Activated CD8-positive, alpha-beta T cell treated with anti-CD3 and anti-CD28 coated beads, Interleukin-2, amount 10 ng/mL, durations not matched to agents 7 days and 5 days (primary cell): ENCODE data around the gene MX2. TPM values are rescaled to one million over a fixed set of nuclear protein-coding genes. Genes with fewer than 3 reads are reported as not detected.
"Not testable (repeated sequence)": the region's sequence is repeated elsewhere in the genome, so short reads cannot be mapped to it uniquely, and the experiment has no call there.

Source experiments
- ATAC-seq: fragments of 150-1000 bp; cut with Tn5 transposase; one replicate; pipeline ENCODE4 v1.10.0; 2021; ENCODE audit warnings: moderate library complexity
- CTCF ChIA-PET: fragments of 350-600 bp; sonication (Branson Sonifier 250); formaldehyde crosslinking; loops from one replicate; lab custom pipeline; 2021; ENCODE audit warnings: antibody characterized with exemption; lab: Charles Lee
- POLR2A ChIA-PET: fragments of 350-600 bp; sonication (Branson Sonifier 250); formaldehyde crosslinking; loops from one replicate; lab custom pipeline; 2021; ENCODE audit warnings: antibody characterized with exemption; lab: Charles Lee
- DNase-seq: peaks from one replicate; pipeline ENCODE4 v3.0.0-alpha.2; 2020
- H3K27ac Mint-ChIP-seq: one replicate; pipeline ENCODE4 v1.8.0; 2021; ENCODE audit warnings: mild to moderate bottlenecking, mixed read lengths
- H3K27me3 Mint-ChIP-seq: one replicate; pipeline ENCODE4 v1.8.0; 2021; ENCODE audit warnings: low read depth, mixed read lengths
- H3K36me3 Mint-ChIP-seq: one replicate; pipeline ENCODE4 v1.8.0; 2021; ENCODE audit warnings: low read depth, mixed read lengths
- H3K4me1 Mint-ChIP-seq: one replicate; pipeline ENCODE4 v1.8.0; 2021; ENCODE audit warnings: low read depth, mixed read lengths
- H3K4me3 Mint-ChIP-seq: one replicate; pipeline ENCODE4 v1.8.0; 2021; ENCODE audit warnings: mild to moderate bottlenecking, mixed read lengths
- H3K9me3 Mint-ChIP-seq: one replicate; pipeline ENCODE4 v1.8.0; 2022; ENCODE audit warnings: mixed read lengths; ENCODE audit not compliant: insufficient read depth
- total RNA-seq, 2 experiments: library from RNA; stranded (reverse); gene quantifications; one replicate each; pipeline ENCODE4 v1.2.3, GENCODE V29; 2021

Gene MX2
- total RNA-seq, 2 experiments from 2014 or later = 56.0 to 58.6 TPM

DNA sequence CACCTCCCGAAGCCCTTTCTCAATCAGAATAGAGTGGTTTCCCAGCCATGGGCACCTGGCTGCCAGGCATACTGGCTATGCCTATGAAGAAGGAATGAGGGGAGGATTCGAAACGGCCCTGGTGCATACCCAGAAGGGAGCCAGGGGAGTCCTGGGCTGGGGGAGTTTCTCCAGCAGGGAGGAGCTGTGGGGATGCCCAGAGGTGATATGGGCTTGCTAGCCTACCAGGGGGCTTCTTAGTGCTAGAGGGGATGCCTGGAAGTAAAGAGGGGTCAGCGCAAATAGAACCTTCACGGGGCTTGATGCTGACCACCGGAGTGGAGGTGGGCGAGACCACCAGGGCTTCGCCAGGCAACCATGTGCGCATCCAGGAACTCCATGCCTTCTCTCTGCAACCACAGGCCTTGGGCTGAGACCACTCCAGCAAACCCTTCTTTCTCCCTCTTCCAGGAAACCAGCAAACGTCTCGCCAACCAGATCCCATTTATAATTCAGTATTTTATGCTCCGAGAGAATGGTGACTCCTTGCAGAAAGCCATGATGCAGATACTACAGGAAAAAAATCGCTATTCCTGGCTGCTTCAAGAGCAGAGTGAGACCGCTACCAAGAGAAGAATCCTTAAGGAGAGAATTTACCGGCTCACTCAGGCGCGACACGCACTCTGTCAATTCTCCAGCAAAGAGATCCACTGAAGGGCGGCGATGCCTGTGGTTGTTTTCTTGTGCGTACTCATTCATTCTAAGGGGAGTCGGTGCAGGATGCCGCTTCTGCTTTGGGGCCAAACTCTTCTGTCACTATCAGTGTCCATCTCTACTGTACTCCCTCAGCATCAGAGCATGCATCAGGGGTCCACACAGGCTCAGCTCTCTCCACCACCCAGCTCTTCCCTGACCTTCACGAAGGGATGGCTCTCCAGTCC lies 46.0 kb downstream of the MX2 start:
- H3K27ac Mint-ChIP-seq = no peak overlapping the region
- ATAC-seq (no peak), DNase-seq (no peak)
- H3K27me3 Mint-ChIP-seq = peaks cover 2% of the 10 kb centered on the region
- H3K4me3 Mint-ChIP-seq = no peak overlapping the region
- ChIA-PET CTCF (no interaction called here), POLR2A (no interaction called here)
- peaks cover 8% of the 10 kb centered on the region for H3K4me1 Mint-ChIP-seq
- H3K36me3 Mint-ChIP-seq = peaks cover 82% of the 10 kb centered on the region
- no peaks in the 10 kb centered on the region for H3K9me3 Mint-ChIP-seq

DNA sequence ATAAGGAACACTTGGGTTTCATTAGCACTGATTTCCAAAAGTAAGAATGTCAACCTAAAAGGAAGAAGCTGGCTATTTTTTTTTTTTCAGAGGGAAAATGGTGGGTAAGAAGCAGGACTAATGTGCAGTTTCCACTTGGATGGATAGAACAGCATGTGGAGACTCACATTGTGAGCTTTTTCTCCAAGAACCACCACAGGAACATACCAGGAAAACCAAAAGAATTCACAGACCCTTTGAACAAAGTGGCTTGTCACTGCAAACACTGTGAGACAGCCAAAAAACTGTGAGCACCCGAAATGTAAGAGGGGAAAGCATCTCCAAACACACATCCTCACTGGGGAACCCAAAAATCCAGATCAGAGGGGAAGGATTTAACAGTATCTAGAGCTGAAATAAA lies 48.5 kb downstream of the MX2 start:
- Mint-ChIP-seq H3K9me3 (peaks cover 13% of the 10 kb centered on the region), H3K27ac (no peak overlapping the region), H3K27me3 (peaks cover 20% of the 10 kb centered on the region), H3K4me3 (no peak overlapping the region), H3K4me1 (peaks cover 14% of the 10 kb centered on the region), H3K36me3 (peaks cover 84% of the 10 kb centered on the region)
- POLR2A ChIA-PET = interaction anchor here (1.2 to 4.7 kb wide), 2 partner anchors 15 to 48 kb away, joined by 4 to 25 read pairs; partner anchors contain the start of genes MX1 and MX2
- no peak for DNase-seq
- CTCF ChIA-PET = interaction anchor here (1.2 to 2.9 kb wide), 5 partner anchors 9 to 127 kb away, joined by 3 to 24 read pairs (median 3); partner anchors contain the start of gene MX2
- no peak for ATAC-seq

DNA sequence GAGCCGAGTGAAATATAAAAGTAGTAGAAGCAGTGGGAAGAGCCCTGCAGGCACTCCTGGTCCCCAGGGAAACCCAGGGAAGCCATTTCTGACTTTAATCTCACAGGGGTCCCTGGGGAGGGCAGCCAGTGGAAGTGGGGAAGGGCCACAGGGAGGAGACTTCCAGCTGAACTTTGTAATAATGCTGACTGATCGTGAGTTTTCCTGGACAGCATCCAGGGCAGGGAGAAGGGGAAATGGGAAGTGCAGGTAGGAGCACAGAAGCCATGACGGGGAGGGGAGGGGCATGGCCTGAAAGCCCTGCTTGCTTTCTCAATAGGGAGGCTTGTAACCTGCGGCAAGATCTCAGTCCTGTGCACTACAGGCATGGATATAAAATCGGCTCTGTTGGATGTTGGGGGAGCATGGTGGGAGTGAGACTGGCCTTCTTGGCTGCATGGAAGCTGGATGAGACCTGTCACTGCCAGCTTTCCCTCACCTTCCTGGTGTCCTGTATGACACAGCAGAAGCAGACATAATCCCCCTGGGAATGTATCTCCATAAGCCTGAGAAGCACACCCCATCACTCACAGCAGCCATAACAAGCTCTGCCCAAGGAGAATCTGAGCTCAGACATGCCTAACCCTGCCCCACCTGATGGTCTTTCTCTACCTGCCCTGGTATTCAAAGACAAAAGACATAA lies 49.1 kb downstream of the MX2 start:
- no peak overlapping the region for H3K27ac Mint-ChIP-seq

DNA sequence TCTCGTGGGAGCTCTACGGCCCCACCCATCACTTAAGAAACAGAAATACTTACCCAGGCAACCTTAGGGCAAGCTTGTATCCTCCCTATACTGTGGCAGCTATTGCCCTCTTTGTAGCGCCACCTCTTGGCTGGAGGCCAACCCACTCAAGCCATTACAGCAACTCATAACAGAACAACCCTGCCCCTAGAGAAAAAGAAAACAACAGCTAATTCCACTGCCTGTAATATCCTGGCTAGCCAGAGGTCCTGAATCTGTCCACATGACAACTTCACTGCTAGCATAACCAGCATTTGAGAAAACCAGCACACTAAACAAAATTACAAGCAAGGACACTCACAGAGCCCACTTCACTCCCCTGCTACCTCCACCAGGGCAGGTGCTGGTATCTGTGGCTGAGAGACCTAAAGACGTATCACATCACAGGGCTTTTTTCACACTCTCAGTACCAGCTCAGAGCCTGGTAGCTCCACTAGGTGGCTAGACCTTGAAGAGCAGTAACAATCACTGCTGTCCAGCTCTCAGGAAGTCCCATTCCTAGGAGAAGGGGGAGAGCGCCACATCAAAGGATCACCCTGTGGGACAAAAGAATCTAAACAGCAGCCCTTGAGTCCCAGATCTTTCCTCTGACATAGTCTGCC lies 49.7 kb downstream of the MX2 start:
- ATAC-seq (peak; percentile 53), DNase-seq (no peak)
- Mint-ChIP-seq H3K4me3 (no peak overlapping the region), H3K9me3 (peaks cover 13% of the 10 kb centered on the region), H3K27ac (no peak overlapping the region), H3K36me3 (peaks cover 80% of the 10 kb centered on the region), H3K4me1 (peaks cover 14% of the 10 kb centered on the region), H3K27me3 (peaks cover 22% of the 10 kb centered on the region)
- CTCF ChIA-PET = interaction anchor here (0.6 to 2.9 kb wide), 10 partner anchors 9 to 129 kb away, joined by 3 to 24 read pairs (median 4); partner anchors contain the start of genes MX1 and MX2
- POLR2A ChIA-PET = interaction anchor here (0.7 to 4.7 kb wide), 4 partner anchors 14 to 42 kb away, joined by 3 to 25 read pairs (median 6); partner anchors contain the start of gene MX1

More for the DNA sequence above, 49.1 kb downstream of the MX2 start:
- ATAC-seq (no peak), DNase-seq (no peak)
- peaks cover 22% of the 10 kb centered on the region for H3K27me3 Mint-ChIP-seq
- H3K4me1 Mint-ChIP-seq = peaks cover 14% of the 10 kb centered on the region
- peaks cover 85% of the 10 kb centered on the region for H3K36me3 Mint-ChIP-seq
- H3K9me3 Mint-ChIP-seq = peaks cover 13% of the 10 kb centered on the region
- POLR2A ChIA-PET = interaction anchor here (0.7 to 4.7 kb wide), 3 partner anchors 14 to 41 kb away, joined by 3 to 25 read pairs (median 3); partner anchors contain the start of gene MX1
- CTCF ChIA-PET = interaction anchor here (0.8 to 2.9 kb wide), 10 partner anchors 9 to 128 kb away, joined by 3 to 24 read pairs (median 4); partner anchors contain the start of genes MX1 and MX2
- H3K4me3 Mint-ChIP-seq = no peak overlapping the region

DNA sequence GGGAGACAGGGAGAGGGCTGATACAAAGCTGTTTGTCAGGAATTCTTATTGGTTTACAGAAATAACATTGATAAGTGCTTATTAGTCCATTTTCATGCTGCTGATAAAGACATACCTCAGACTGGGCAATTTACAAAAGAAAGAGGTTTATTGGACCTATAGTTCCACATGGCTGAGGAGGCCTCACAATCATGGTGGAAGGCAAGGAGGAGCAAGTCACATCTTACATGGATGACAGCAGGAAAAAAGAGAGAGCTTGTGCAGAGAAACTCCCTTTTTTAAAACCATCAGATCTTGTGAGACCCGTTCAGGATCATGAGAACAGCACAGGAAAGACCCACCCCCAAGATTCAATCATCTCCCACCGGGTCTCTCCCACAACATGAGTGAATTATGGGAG lies 55.7 kb downstream of the MX2 start:
- DNase-seq, ATAC-seq, H3K27ac Mint-ChIP-seq, H3K4me3 Mint-ChIP-seq: not testable (repeated sequence)
- peaks cover 50% of the 10 kb centered on the region for H3K4me1 Mint-ChIP-seq
- H3K27me3 Mint-ChIP-seq = peaks cover 21% of the 10 kb centered on the region
- CTCF ChIA-PET = interaction anchor here (0.7 to 1.6 kb wide), 5 partner anchors 8 to 134 kb away, joined by 3 to 6 read pairs (median 4); no protein-coding TSS in a partner anchor
- POLR2A ChIA-PET = interaction anchor here (1.4 to 3.1 kb wide), 3 partner anchors 9 to 55 kb away, joined by 6 to 25 read pairs (median 9); partner anchors contain the start of genes MX1 and MX2
- peaks cover 46% of the 10 kb centered on the region for H3K36me3 Mint-ChIP-seq
- H3K9me3 Mint-ChIP-seq = peaks cover 19% of the 10 kb centered on the region

DNA sequence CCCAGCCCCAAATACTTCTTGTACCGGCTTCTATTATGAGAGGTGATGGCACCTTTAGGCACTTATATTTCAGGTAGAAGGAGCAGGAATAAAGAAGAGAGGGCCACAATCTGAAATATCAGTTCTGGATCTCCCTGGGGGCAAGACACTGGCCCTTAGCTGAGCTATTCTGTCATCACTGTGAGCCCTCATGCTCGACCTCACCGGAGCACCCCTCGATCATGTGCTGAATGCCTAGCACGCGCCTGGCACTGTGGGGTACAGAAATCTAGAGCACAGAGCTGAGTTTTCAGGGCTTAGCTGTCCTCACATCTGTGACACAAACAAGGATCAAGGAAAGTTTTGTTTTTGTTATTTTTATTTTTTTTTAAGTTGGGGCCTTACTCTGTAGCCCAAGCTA lies 56.6 kb downstream of the MX2 start:
- peak overlapping the region; percentile 83 for H3K27ac Mint-ChIP-seq
- H3K4me3 Mint-ChIP-seq = no peak overlapping the region

DNA sequence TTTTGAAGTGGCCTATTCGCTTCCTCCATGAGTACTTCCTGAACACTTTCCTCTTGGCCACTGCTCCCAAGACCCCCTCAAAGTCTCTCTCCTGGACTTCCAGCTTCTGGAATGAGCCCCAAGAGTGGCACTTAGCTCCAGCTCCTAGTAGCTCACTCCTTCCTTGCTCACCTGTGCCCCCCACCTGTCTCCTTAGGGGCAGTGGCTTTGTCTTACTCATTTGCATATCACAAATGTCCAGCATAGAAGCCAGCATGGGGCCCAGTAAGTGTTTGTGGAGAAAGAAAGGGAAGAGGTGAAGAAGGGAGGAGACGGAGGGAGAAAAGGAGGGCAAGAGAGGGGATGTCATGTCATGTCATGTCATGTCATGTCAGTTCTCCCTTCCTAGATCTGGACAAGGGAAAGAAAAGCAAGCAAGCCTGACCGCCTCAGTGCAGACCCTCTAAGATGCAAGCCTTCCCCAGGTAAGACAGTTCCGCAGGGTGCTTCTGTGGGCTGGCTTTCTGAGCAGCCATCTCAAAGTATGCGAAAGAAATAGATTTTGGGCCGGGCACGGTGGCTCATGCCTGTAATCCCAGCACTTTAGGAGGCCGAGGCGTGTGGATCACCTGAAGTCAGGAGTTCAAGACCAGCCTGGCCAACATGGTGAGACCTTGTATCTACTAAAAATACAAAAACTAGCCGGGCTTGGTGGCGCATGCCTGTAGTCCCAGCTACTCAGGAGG lies 57.3 kb downstream of the MX2 start:
- ChIA-PET CTCF (interaction anchor here (0.7 to 1.6 kb wide), 6 partner anchors 9 to 136 kb away, joined by 3 to 6 read pairs (median 4); no protein-coding TSS in a partner anchor), POLR2A (interaction anchor here (1.1 to 3.1 kb wide), 5 partner anchors 8 to 57 kb away, joined by 3 to 25 read pairs (median 6); partner anchors contain the start of gene MX2)
- ATAC-seq = no peak
- peak overlapping the region; percentile 83 for H3K27ac Mint-ChIP-seq
- peaks cover 10% of the 10 kb centered on the region for H3K27me3 Mint-ChIP-seq
- DNase-seq = no peak
- H3K4me3 Mint-ChIP-seq = peak overlapping the region; percentile 86
- H3K4me1 Mint-ChIP-seq = peaks cover 60% of the 10 kb centered on the region
- H3K36me3 Mint-ChIP-seq = peaks cover 41% of the 10 kb centered on the region
- peaks cover 9% of the 10 kb centered on the region for H3K9me3 Mint-ChIP-seq

More for the DNA sequence above, 56.6 kb downstream of the MX2 start:
- ChIA-PET POLR2A (interaction anchor here (1.1 to 3.1 kb wide), 6 partner anchors 8 to 56 kb away, joined by 3 to 25 read pairs (median 8); partner anchors contain the start of genes MX1 and MX2), CTCF (interaction anchor here (0.9 to 1.6 kb wide), 5 partner anchors 9 to 135 kb away, joined by 3 to 6 read pairs (median 4); no protein-coding TSS in a partner anchor)
- Mint-ChIP-seq H3K4me1 (peaks cover 59% of the 10 kb centered on the region), H3K36me3 (peaks cover 44% of the 10 kb centered on the region), H3K9me3 (peaks cover 14% of the 10 kb centered on the region), H3K27me3 (peaks cover 15% of the 10 kb centered on the region)
- no peak for DNase-seq
- no peak for ATAC-seq

DNA sequence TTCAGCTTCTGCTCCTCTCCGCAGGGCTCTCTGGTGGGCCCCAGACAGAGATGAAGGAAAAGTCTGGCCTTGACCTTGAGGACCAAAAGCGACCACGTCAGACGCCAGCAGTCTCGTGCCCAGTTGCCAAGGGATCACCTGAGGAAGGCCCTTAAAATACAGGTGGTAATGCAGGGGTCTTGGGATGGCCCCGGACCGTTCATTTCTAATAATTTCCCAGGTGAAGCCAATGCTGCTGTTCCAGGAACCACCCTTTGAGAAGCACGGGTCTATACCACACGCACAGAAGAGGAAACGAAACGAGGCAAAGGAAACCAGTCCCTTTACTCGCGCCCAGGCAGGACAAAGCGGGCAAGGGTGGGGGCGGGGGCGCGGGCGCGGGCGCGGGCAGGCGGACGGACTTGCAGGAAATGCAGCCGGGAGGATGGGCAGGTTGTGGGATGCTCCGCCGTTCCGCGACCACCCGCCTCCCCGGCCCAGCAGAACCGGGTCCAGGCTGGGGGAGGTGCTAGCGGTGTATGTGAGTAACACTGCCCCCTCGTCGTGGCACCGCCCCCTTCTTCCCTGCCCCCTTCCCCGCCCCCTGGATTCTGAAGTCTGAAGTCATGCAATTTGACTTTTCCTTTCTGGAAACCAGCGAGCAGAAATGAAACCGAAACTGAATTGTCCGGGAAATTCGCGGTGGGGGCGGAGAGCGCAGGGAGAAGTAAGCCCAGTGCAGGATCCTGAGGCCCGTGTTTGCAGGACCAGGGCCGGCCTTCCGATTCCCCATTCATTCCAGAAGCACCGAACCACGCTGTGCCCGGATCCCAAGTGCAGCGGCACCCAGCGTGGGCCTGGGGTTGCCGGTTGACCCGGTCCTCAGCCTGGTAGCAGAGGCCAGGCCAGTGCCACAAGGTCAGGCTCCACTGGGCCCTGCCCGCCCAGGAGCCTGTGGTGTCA lies 58.4 kb downstream of the MX2 start:
- peak; percentile 77 for DNase-seq
- CTCF ChIA-PET = interaction anchor here (0.7 to 1.0 kb wide), 2 partner anchors 10 to 51 kb away, joined by 3 read pairs; no protein-coding TSS in a partner anchor
- Mint-ChIP-seq H3K36me3 (peaks cover 40% of the 10 kb centered on the region), H3K4me1 (peaks cover 71% of the 10 kb centered on the region), H3K27me3 (peaks cover 4% of the 10 kb centered on the region), H3K27ac (peak overlapping the region; percentile 100), H3K9me3 (peaks cover 5% of the 10 kb centered on the region), H3K4me3 (peak overlapping the region; percentile 86)
- ATAC-seq = peak; percentile 83
- POLR2A ChIA-PET = interaction anchor here (2.2 to 3.1 kb wide), 2 partner anchors 51 to 58 kb away, joined by 12 to 25 read pairs; partner anchors contain the start of gene MX2

DNA sequence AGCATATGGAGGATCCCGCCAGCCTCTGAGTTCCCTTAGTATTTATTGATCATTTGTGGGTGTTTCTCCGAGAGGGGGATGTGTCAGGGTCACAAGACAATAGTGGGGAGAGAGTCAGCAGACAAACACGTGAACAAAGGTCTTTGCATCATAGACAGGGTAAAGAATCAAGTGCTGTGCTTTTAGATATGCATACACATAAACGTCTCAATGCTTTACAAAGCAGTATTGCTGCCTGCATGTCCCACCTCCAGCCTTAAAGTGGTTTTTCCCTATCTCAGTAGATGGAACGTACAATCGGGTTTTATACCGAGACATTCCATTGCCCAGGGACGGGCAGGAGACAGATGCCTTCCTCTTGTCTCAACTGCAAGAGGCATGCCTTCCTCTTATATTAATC lies 59.2 kb downstream of the MX2 start:
- peak overlapping the region; percentile 100 for H3K27ac Mint-ChIP-seq
- H3K4me1 Mint-ChIP-seq = peaks cover 76% of the 10 kb centered on the region
- H3K9me3 Mint-ChIP-seq, DNase-seq, CTCF ChIA-PET, H3K27me3 Mint-ChIP-seq, ATAC-seq, POLR2A ChIA-PET: not testable (repeated sequence)
- H3K36me3 Mint-ChIP-seq = peaks cover 43% of the 10 kb centered on the region
- H3K4me3 Mint-ChIP-seq = peak overlapping the region; percentile 86
